D721Med (cell line): ENCODE data around the gene MAPK8IP3.

ENCODE experiments used
- DNase-seq: peaks from one replicate; pipeline ENCODE4 v3.0.0; 2011; ENCODE audit warnings: low spot score; ENCODE audit not compliant: insufficient read length
- FAIRE-seq: peaks from 2 replicates; lab custom pipeline; 2011; peaks lifted over from hg19 to GRCh38; lab: Jason Lieb, UNC
- TF ChIP-seq, protein P1 (sequence below): IDR thresholded peaks from 2 replicates; pipeline ENCODE4 v1.5.1; 2012; ENCODE audit warnings: mild to moderate bottlenecking, control low read depth; ENCODE audit not compliant: insufficient read depth; ENCODE audit errors: missing control alignments

MAPK8IP3 gene

GRCh38 chr16:1705688-1706385, at the start of gene MAPK8IP3:
Gene MAPK8IP3 (plus strand): TSS chr16:1706195. CDS start chr16:1706340, 145 bp downstream.
- FAIRE-seq (no peak), DNase-seq (peak; percentile 92)
- TF ChIP-seq, protein P1, sequence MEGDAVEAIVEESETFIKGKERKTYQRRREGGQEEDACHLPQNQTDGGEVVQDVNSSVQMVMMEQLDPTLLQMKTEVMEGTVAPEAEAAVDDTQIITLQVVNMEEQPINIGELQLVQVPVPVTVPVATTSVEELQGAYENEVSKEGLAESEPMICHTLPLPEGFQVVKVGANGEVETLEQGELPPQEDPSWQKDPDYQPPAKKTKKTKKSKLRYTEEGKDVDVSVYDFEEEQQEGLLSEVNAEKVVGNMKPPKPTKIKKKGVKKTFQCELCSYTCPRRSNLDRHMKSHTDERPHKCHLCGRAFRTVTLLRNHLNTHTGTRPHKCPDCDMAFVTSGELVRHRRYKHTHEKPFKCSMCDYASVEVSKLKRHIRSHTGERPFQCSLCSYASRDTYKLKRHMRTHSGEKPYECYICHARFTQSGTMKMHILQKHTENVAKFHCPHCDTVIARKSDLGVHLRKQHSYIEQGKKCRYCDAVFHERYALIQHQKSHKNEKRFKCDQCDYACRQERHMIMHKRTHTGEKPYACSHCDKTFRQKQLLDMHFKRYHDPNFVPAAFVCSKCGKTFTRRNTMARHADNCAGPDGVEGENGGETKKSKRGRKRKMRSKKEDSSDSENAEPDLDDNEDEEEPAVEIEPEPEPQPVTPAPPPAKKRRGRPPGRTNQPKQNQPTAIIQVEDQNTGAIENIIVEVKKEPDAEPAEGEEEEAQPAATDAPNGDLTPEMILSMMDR, result peak; percentile 81

GRCh38 chr16:1656808-1657617, 49.0 kb upstream of the MAPK8IP3 start:
- no peak for DNase-seq
- TF ChIP-seq, protein P1, result no peak
- no peak for FAIRE-seq

GRCh38 chr16:1657841-1658240, 48.2 kb upstream of the MAPK8IP3 start:
- FAIRE-seq, result no peak
- TF ChIP-seq, protein P1, result no peak
- DNase-seq, result no peak

- FAIRE-seq (no peak), DNase-seq (no peak)
- TF ChIP-seq, protein P1, result no peak
Measured at GRCh38 chr16:1659031-1659430, 47.0 kb upstream of the MAPK8IP3 start.

GRCh38 chr16:1661826-1662225, 44.2 kb upstream of the MAPK8IP3 start:
- no peak for FAIRE-seq
- TF ChIP-seq, protein P1, result no peak
- DNase-seq, result no peak

DNA sequence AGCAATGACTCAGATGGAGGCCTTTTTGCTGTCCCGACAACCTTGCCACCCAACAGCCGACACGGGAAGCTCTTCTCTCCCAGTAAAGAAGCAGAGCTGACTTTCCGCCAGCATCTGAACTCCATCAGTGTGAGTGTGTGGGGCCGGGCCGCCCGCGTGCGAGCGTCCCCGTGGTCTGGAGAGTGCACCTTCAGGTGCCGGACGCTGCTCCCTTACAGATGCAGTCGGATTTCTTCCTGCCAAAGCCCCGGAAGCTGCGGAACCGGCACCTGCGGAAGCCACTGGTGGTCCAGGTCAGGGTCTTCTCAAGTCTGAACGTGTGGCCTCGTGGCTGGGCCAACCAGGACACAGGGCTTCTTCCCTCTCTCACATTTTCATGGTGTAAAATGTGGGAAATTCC, 43.5 kb upstream of the MAPK8IP3 start:
- TF ChIP-seq, protein P1, result no peak
- FAIRE-seq (no peak), DNase-seq (no peak)

DNA sequence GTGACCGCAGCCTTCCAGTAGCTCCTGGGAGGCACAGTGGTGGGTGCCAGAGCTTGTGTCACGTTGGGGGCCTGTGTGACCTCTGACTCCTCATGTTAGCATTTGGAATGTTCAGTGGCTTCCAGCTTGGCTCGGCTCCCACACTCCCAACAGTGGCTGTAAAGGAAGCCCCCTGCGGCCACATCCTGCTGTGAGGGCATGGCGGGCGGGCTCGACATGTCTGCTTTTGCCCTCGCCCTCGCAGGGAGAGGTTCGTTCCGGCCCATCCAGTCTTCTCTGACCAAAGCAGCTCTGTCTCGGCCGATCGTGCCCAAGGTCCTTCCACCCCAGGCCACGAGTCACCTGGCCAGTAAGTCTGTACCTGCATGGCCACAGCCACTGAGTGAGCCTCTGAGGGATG, 40.2 kb upstream of the MAPK8IP3 start:
- FAIRE-seq (no peak), DNase-seq (no peak)
- TF ChIP-seq, protein P1, result no peak
